ENCODE results near the gene TNNT1.

Gene TNNT1

GRCh38 chr19:55094456-55095259 lies 54.3 kb downstream of the TNNT1 start (continued):
- TF ChIP-seq ZBTB49 (tag by site-specific recombination; IDR thresholded peaks at IDR 0.05; ENCODE audit: low read depth) (no peak), ZBTB44 (tag by site-specific recombination; IDR thresholded peaks at IDR 0.05) (no peak), ZNF16 (tag by site-specific recombination; IDR thresholded peaks at IDR 0.05; ENCODE audit: low read depth) (no peak)

- Histone ChIP-seq H3K27ac (ENCODE audit: extremely low read depth, low read depth, low read length) (no peak overlapping the region), H3K4me1 (ENCODE audit: control insufficient read depth, insufficient read depth, low read length) (no peaks in the 10 kb centered on the region), H3K4me3 (ENCODE audit: low read depth, low read length) (no peak overlapping the region), H3K36me3 (ENCODE audit: control insufficient read depth in 2 of 2, insufficient read depth in 1 of 2, low read length in 2 of 2) (peaks cover 4 to 36% of the 10 kb centered on the region in 2 experiments; a peak in 2 of 3 replicates), H3K9me3 (ENCODE audit: control insufficient read depth, insufficient read depth, low read depth, low read length) (no peaks in the 10 kb centered on the region)
- no peak for TF ChIP-seq ZNF768 (tag by site-specific recombination; IDR thresholded peaks at IDR 0.05)
- TF ChIP-seq ZNF654 (tag by site-specific recombination; IDR thresholded peaks at IDR 0.05; ENCODE audit: low read depth), result no peak
- TF ChIP-seq ZNF239 (tag by site-specific recombination; IDR thresholded peaks at IDR 0.05), result no peak
- no peak for TF ChIP-seq ZNF558 (tag by site-specific recombination; IDR thresholded peaks at IDR 0.05)
- TF ChIP-seq ZNF843 (tag by site-specific recombination; IDR thresholded peaks at IDR 0.05), result no peak
- no peak for TF ChIP-seq ZNF473 (tag by site-specific recombination; IDR thresholded peaks at IDR 0.05)
- TF ChIP-seq ZNF501 (tag by site-specific recombination; IDR thresholded peaks at IDR 0.05), result no peak
- TF ChIP-seq SETDB1 (IDR thresholded peaks at IDR 0.05; ENCODE audit: insufficient read length, low read length), result no peak
- no peak for TF ChIP-seq ZNF658 (tag by site-specific recombination; IDR thresholded peaks at IDR 0.05)
- TF ChIP-seq ELK4 (IDR thresholded peaks at IDR 0.05; ENCODE audit: borderline replicate concordance, low read depth, low read length), result no peak
- no peak for TF ChIP-seq ZNF311 (tag by site-specific recombination; IDR thresholded peaks at IDR 0.05; ENCODE audit: borderline replicate concordance)
- CTCF ChIA-PET, result no interaction called here
- POLR2A ChIA-PET, result interaction anchor here (0.6 kb wide), 1 partner anchor 10 kb away, joined by 4 read pairs; no protein-coding TSS in a partner anchor
Observed at GRCh38 chr19:55092423-55093318, 56.3 kb downstream of the TNNT1 start.

GRCh38 chr19:55091955-55092354 lies 57.1 kb downstream of the TNNT1 start:
- no peak overlapping the region for H3K27ac ChIP-seq (ENCODE audit: extremely low read depth, low read depth, low read length)
- no peak overlapping the region for H3K4me3 ChIP-seq (ENCODE audit: low read depth, low read length)
- ChIA-PET CTCF (no interaction called here), POLR2A (no interaction called here)
- H3K4me1 ChIP-seq (ENCODE audit: control insufficient read depth, insufficient read depth, low read length), result no peaks in the 10 kb centered on the region
- TF ChIP-seq ZBTB6 (tag by site-specific recombination; IDR thresholded peaks at IDR 0.05) (no peak), ZNF747 (tag by site-specific recombination; IDR thresholded peaks at IDR 0.05) (no peak), ZNF449 (tag by site-specific recombination; IDR thresholded peaks at IDR 0.05) (0 out of 2 replicates have a peak, but pooled peaks have one; percentile 16)
- peaks cover 4 to 43% of the 10 kb centered on the region in 2 experiments; a peak in 2 of 3 replicates for H3K36me3 ChIP-seq (ENCODE audit: control insufficient read depth in 2 of 2, insufficient read depth in 1 of 2, low read length in 2 of 2)
- no peaks in the 10 kb centered on the region for H3K9me3 ChIP-seq (ENCODE audit: control insufficient read depth, insufficient read depth, low read depth, low read length)
